ENCODE results near the gene UST.
"Not testable (repeated sequence)": the region's sequence is repeated elsewhere in the genome, so short reads cannot be mapped to it uniquely, and the experiment has no call there.

The UST gene

DNA sequence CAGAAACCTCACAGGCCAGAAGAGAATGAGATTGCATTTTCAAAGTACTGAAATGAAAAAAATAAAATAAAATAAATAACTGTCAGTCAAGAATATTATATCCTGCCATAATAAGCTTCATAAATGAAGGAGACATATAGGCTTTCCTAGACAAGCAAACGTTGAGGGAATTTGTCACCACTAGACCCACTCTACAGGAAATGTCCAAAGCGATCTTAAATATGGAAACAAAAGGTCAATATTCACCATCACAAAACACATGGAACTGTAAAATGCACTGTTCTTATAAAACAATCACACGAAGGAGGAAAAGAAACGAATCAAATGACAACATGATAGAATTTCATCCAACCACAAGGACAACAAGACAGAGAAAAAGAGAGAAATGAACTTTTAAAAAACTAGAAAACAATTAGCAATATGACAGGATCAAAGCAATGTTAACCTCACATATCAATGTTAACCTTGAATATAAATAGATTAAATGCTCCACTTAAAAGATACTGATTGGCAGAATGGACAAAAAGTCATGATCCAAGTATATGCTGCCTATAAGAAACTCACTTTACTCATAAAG lies 352.0 kb downstream of the UST start:
- no peak for DNase-seq

DNA sequence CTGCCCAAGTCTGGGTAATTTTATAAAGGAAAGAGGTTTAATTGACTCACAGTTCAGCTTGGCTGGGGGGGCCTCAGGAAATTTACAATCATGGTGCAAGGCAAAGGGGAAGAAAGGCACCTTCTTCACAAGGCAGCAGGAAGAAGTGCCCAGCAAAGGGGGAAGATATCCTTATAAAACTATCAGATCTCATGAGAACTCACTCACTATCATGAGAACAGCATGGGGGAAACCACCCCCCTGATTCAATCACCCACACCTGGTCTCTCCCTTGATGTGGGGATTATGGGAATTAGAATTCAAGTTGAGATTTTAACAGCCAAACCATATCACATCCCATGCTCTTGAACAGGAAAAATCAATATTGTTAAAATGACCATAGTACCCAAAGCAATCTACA lies 355.5 kb downstream of the UST start:
- DNase-seq = no peak

DNA sequence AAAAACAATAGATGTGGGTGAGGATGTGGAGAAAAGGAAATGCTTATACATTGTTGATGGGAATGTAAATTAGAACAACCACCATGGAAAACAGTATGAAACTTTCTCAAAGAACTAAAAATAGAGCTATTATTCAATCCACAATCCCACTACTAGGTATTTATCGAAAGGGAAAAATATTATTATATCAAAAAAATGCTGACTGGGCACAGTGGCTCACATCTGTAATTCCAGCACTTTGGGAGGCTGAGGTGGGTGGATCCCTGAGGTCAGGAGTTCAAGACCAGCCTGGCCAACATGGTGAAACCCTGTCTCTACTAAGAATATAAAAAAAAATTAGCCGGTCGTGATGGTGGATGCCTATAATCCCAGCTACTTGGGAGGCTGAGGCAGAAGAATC lies 357.1 kb downstream of the UST start:
- DNase-seq = not testable (repeated sequence)

DNA sequence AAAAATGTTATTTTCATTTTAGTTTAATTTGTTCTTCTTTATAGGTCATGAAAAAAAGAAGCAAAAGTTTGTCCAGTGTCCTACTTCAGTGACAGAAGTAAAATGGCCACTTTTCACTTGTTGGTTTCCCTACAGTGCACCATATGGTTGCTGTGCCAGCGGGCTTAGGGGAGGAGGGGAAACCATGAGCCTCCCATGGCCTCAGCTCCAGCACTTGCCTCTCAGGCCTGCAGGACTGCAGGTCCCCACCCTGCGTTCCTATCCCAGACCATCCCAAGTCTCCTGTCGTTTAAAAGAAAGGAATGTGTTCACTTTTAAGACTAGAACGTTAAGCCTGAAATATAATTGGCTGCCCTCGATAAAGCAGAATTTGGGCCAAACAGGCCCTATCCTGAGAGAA lies 360.7 kb downstream of the UST start:
- no peak for DNase-seq

DNA sequence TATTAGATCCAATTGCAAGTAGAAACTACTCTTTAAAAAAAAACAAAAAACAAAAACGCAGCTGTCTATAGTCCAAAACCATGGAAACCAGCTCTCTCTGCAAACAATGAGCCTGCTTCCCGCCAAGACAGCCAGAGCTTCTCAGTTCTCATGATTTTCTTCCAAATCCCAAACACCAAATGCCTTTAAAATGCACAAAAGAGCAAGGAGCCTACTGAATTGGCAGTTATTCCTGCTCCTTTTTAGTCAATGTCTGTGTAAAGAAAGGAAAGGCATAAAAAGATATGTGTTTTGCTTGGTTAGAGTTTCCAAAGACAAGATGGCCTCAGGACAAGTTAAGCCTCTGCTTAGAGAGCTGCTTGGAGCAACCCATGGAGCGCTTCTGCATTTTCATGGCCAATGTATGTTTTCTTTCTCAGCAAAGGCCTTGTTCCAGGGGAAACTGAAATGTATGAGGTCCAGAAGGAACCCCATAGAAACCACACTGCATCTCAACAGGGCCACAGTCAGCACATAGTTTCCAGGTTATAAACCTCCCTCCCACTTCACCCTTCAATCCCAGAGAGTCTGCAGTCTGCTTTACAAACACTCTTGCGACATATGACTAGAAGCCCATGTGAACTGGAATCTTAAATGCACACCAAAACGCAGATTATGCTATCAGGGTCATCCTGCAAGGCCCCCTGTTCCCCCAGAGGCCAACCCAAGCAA lies 361.4 kb downstream of the UST start:
- DNase-seq = no peak

DNA sequence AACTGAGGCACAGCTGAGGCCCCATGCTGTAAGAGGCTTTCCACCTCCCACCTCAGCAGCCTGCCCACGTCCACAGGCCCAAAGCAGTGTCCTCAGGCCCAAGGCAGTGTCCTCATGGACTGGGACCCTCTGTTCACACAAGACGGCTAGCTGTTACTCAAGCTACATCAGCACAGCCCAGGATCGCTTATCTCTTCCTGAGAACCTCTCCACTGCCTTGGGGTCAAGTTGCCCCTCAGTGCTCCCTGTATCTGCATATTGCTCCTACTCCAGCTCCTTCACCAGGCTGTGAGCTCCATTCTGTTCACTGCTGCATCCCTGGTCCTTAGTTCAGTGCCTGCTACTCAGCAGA lies 361.9 kb downstream of the UST start:
- DNase-seq = no peak

DNA sequence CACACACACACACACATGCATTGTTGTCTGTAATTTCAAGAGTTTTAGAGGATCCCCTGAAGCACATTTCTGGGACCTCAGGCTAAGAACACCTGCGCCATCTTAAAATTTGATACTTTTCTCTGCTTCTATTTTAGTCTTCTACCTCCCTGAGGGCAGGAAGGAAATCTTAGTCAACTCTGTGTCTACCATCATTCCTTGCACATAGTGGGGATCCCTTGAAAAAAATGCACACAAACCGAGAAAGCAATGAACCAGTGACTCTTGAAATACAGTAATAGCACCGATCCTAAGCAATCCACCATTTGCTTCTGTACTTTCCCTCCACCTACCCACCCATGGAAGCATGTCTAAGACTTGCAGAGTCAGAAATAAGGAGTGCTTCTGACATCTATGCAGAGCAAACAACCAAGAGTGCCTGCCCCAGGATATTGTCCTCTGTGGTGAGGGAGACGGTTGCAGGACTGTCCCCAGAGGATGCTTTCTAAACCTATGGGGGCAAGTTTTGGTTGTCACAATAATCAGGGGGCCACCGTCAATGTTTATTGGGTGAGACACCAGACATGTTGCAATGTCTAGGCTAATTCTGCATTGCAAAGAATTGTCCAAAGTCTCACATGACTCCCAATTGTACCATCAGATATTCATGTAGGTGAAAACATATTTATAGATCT lies 362.7 kb downstream of the UST start:
- DNase-seq = no peak

DNA sequence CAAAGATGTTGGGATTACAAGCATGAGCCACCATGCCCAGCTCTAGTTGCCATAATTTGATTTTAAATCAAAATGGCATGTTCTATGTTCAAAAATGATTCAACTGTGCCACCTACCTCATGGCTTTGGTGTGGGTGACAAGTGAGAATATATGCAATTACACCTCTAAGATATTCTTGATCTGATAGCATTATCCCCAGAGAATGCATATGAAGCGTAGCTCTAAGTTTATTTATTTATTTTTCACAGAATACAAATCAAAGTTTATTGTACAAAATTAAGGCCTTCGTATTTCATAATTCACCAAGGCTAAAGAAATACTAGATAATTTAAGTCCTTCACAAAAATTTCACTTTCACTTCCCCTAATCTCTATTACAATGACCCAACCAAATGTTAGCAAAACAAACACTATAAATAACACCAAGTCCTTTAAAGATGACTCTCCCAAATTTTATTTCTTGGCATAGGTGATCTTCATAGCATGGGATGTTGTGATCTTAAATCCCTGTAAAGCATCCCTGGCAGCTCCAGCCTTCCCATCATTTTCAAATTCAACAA lies 364.8 kb downstream of the UST start:
- DNase-seq = no peak

DNA sequence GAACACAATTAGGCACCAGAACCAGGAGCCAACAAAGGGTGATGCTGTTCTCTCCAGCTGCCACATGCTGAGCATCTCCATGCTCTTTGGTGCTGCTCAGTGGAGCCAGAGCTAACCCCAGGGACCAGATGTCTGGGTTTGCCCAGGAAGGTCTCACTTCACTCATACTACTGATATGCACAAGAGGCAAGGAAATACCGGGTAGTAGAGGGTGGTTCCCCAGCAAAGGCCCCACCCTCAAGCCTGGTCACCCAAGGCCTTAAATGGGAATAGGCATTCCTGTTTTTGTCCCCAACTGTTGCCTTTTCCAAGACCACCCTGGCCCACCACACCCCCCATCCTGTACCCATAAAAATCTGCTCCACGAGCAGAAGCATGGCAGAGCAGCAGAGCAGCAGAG lies 366.1 kb downstream of the UST start:
- DNase-seq = no peak

DNA sequence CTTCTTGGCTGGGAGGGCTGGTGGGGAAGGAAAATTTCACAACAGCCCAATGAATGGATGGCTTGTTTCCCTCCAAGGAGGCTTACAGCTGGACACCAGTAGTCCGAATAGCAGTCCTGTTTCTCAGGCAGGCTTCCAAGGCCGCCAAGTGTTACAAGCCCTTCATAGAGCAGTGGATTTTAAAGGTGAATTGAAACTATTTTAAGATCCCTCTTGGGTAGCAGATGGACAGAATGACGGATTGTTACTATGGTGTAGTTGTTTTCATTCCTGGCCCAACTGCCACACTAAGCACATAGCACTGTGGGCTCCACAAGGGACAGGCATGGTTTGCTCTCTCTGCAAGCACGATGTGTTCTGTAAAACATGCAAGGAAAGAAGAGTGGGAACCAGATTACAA lies 367.3 kb downstream of the UST start:
- no peak for DNase-seq

DNA sequence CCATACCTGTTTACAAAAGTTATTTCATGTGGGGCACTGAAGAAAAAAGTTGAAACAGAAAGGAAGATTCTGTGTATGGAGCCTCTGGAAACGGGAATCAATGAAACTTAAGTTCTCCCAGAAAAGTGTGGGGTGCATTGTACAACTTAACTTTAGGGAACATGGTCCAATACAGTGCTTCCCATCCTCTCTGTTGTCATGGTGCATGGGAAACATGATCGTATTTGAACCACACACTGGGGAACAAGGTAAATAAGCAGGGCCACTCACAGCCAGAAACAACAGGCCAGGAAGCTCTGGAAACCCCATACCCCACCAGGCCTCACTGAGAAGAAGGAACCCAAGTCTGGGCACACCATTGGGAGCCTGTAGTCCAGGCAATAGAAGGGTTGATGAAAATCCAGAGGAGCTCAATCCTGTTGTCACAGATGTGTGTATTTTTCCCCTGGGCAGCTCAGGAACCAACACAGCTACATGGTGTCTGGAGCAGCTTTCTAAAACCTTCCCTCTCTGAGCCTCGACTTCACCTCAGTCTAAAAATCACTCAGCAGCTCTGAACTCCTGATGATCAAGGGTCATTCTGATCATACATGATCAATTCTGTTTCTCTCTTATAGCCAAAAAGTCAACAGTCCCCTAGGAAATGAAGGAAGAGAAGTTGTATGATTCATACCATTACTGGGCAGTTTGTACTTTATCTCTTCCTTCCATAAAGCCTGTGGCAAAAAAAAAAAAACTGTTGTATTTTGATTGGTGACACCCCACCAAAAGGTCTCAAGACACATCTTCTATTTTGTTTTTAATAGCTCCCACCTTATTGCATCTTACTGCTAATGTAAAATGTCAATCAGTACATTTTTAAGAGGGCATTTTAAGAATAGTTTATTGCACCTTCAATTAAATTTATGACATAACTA lies 372.2 kb downstream of the UST start:
- DNase-seq = no peak

DNA sequence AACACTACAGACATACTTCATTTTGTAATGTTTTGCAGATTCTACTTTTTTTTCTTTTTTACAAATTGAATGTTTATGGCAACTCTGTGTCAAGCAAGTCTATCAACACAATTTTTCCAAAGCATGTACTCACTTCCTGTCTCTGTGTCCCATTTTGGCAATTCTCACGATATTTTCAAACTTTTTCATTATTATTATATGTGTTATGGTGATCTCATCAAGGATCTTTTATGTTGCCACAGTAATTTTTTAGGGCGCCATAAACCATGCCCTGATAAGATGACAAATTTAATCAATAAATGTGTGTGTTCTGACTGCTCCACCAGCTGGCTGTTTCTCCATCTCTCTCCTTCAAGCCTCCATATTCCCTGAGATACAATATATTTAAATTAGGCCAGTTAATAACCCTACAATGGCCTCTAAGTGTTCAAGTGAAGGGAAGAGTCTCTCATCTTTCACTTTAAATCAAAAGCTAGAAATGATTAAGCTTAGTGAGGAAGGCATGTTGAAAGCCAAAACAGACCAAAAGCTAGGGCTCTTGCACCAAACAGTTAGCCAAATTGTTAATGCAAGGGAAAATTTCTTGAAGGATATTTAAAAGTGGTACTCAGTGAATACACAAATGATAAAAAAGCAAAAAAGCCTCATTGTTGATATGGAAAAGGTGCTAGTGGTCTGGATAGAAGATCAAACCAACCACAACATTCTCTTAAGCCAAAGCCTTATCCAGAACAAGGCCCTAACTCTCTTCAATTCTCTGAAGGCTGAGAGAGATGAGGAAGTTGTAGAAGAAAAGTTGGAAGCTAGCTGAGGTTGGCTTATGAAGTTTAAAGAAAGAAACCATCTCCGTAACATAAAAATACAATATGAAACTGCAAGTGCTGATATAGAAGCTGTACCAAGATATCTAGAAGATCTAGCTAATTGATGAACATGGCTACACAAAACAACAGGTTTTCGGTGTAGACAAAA lies 376.3 kb downstream of the UST start:
- DNase-seq = no peak

DNA sequence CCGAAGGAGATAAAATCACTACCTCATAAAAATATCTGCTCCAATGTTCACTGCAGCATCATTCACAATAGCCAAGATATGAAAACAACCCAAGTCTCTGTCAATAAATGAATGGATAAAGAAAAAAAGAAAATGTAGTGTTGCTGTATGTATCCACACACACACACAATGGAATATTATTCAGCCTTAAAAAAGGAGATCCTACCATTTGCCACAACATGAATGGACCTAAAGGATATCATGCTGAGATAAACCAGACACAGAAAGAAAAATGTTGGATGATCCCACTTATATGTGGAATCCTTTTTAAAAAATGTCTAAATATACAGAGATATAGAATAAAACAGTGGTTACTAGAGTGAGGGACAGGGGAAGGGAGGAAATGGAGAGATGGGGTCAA lies 378.5 kb downstream of the UST start:
- DNase-seq = no peak
